DOHH2 (cell line): ENCODE data around the gene PNPLA5.

Experiments
- EZH2phosphoT487 ChIP-seq: fragments of 200-600 bp; sonication (generic); IDR thresholded peaks from 2 replicates; pipeline ENCODE4 v1.6.1; 2017; ENCODE audit warnings: borderline replicate concordance, mild to moderate bottlenecking, antibody characterized with exemption, low read length, moderate library complexity, mixed read lengths
- TF ChIP-seq, protein P1 (sequence below): fragments of 200-600 bp; sonication (generic); IDR thresholded peaks from one replicate; pipeline ENCODE4 v1.5.1; 2014; ENCODE audit warnings: antibody characterized with exemption, mild to moderate bottlenecking, low read depth, low read length; ENCODE audit not compliant: poor library complexity, severe bottlenecking

DNA sequence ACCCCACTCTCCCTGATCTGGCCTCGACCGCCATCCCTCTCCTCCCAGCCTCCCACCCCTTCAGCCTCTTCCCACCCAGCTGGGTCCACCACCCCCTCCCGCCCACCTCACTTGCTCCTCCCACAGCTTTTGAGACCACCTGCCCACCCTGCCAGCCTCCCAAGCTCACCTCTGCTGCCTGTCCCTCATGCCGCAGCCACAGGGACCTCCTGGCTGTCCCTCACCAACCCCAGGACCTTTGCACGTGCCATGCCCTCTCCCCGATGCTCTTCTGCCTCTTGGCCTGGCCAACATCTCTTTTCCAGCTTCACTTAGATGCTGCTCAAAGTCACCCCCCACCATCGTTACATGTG lies 6.5 kb downstream of the PNPLA5 start:
- TF ChIP-seq, protein P1, sequence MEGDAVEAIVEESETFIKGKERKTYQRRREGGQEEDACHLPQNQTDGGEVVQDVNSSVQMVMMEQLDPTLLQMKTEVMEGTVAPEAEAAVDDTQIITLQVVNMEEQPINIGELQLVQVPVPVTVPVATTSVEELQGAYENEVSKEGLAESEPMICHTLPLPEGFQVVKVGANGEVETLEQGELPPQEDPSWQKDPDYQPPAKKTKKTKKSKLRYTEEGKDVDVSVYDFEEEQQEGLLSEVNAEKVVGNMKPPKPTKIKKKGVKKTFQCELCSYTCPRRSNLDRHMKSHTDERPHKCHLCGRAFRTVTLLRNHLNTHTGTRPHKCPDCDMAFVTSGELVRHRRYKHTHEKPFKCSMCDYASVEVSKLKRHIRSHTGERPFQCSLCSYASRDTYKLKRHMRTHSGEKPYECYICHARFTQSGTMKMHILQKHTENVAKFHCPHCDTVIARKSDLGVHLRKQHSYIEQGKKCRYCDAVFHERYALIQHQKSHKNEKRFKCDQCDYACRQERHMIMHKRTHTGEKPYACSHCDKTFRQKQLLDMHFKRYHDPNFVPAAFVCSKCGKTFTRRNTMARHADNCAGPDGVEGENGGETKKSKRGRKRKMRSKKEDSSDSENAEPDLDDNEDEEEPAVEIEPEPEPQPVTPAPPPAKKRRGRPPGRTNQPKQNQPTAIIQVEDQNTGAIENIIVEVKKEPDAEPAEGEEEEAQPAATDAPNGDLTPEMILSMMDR = no peak
- no peak for TF ChIP-seq EZH2phosphoT487
